AG10803 (cell line): ENCODE results near the gene EPB41L4B.

ENCODE experiments used
- DNase-seq: peaks from one replicate; pipeline ENCODE4 v3.0.0; 2010; ENCODE audit warnings: low read depth
- H3K4me3 ChIP-seq: 2 replicates; pipeline ENCODE4 v1.5.1; 2011; ENCODE audit warnings: mild to moderate bottlenecking, low read length, control low read depth
- TF ChIP-seq, protein P1 (sequence below): conservative IDR thresholded peaks from 2 replicates; pipeline ENCODE4 v1.5.1; 2011; ENCODE audit warnings: mild to moderate bottlenecking, low read length, control low read depth, inconsistent platforms

EPB41L4B gene

DNA sequence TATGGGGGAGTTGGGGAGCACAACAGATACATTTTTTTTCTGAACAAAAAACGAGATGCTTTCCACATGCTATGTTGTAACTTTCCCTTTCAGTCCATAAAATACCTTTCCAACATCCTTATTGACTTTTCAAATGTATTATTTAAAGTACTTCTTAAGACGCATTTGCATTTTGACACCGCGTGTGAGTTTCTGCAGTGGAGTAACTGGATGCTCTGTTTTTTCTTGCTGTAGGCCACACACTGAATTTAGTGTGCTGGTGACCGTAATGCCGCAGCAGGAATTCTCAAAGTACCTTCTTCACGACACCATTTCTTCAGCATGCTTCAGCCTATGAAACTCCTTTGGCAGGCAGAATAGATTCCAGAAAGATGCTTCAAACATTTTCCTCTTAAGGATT is 14.3 kb upstream of the EPB41L4B start:
- no peak overlapping the region for H3K4me3 ChIP-seq
- TF ChIP-seq, protein P1, sequence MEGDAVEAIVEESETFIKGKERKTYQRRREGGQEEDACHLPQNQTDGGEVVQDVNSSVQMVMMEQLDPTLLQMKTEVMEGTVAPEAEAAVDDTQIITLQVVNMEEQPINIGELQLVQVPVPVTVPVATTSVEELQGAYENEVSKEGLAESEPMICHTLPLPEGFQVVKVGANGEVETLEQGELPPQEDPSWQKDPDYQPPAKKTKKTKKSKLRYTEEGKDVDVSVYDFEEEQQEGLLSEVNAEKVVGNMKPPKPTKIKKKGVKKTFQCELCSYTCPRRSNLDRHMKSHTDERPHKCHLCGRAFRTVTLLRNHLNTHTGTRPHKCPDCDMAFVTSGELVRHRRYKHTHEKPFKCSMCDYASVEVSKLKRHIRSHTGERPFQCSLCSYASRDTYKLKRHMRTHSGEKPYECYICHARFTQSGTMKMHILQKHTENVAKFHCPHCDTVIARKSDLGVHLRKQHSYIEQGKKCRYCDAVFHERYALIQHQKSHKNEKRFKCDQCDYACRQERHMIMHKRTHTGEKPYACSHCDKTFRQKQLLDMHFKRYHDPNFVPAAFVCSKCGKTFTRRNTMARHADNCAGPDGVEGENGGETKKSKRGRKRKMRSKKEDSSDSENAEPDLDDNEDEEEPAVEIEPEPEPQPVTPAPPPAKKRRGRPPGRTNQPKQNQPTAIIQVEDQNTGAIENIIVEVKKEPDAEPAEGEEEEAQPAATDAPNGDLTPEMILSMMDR, result no peak
- no peak for DNase-seq

DNA sequence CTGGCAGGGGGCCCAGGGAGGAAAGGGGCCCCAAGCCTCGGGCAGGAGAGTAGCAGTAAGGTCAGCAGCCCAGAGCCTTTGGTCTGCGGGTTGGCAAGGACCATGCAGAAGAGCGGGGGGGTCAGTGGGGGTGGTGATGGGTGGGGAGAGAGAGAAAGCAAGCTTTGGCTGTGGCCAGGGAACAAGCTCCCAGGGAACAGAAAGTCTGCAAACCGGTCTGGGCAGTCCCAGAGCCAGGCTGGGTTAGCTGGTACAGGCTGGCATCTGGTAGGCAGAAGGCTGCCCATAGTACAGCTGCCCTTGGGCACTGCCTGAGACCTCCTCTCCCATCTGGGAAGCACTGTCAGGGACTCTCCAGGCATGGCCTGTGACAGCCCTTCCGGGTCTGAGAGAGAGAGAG is 10.5 kb upstream of the EPB41L4B start:
- TF ChIP-seq, protein P1, result no peak
- H3K4me3 ChIP-seq, result no peak overlapping the region
- DNase-seq, result peak; percentile 29

DNA sequence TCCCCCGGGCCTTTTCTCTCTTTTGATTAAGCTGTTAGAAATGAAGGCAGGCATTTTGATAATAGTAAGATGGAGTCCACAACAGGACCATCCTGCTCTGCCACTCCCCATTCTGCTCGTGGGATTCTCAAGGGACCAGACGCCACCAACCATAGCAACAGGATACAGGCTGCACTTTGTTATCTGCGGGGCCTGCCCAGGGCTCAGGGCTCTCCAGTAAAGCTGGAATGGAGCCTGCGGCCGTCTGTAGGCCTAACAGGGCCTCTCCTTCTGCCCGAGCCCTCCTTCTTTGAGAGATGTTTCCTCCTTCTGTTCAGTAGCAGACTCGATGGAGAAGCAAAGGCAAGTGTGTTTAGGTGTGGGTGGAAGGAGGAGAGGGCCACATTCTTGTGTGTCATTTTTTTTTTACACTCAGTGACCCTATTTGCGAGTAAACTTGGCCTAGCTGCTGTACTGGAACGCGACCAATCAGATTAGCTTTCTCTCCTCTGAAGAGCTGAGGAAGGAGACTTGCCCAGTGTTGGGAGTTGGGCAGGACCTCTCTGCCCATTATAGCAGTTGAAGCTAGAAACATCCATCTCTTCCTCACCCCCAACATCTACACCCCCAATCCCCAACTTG is 8.9 kb upstream of the EPB41L4B start:
- TF ChIP-seq, protein P1, result no peak
- no peak for DNase-seq
- no peak overlapping the region for H3K4me3 ChIP-seq

DNA sequence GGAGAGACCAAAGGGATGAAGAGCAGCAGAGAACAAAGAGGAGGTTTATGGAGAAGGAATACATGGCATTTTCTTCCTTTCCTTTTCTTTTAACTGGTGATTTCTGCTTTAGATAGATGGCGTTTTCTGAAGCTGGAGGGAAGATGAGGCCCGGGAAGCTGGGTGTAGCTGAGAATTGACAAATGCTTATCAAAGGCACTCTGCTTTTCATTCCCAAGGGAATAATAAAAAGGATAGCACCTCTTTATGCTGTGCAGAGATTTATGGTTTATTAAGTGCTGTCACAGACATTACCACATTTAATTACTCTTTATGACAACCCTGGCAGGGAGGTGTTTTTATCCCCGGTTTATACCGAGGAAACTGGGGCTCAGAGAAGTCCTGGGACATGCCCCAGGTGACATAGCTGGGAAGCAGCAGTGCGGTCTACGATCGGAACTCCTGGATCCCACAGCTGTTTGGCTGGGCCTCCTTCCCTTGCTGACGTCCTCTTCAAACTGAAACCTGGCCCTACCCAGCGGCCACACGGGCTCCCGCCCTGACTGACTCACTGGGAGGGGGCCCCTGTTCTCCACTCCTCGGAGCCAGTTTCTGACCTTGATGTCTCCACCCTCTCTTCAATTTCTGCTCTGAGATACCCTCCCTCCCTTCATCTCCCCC is 8.2 kb upstream of the EPB41L4B start:
- peak; percentile 40 for DNase-seq
- TF ChIP-seq, protein P1, result no peak
- H3K4me3 ChIP-seq, result no peak overlapping the region

DNA sequence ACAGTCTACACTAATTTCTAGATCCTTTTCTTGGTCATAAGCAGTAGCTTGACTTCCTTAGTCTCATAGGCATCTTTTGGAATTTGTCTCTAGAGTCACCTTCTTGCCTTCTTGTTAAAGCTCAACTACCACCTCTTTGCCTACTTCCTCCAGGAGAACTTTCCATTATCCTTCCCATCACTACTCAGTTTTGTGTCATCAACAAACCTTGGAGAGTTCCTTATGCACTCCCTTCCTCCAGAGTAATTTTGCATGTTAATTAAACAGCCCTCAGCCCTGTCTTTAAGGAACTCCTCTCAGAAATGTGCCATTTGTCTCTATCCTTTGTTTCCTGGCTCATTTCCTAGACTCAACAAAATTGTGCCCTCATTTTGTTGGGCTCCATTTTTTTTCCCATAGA is 4.2 kb upstream of the EPB41L4B start:
- DNase-seq, result no peak
- no peak overlapping the region for H3K4me3 ChIP-seq
- TF ChIP-seq, protein P1, result no peak

DNA sequence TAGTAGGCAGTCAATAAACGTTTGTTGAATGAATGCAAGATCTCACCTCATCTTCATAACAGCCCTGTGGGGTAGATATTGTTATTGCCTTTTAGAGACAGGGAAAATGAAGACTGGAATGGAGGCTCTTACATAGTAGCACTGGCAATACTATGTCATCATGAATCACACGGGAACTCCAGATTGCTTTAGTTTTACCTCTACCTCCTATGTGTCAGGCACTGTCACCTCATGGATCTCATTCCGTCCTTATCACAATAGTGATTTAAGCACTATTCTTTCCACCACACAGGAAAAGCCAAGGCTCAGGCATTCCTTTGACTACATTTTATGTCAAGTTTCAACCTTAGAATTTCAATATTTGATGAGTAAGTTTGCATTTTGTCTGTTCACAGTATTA is 2.9 kb upstream of the EPB41L4B start:
- TF ChIP-seq, protein P1, result no peak
- DNase-seq, result no peak
- H3K4me3 ChIP-seq, result no peak overlapping the region

DNA sequence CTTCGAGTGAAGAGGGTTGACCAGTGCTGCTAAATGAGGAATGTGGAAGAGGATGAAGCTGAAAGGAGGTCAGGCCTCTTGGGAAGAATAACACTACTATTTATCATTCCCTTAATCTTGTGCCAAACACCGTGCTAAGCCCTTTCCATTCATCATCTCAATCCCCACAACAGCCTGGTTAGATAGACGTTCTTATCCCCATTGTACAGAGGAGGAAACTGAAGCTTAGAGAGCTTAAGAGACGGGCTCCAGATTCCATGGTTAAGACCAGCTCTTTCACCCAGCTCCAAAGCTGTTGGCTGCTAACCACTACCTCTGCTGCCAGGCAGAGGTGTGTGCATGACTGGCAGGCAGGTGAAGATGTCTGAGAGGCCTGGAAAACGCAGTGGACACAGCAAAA is 868 bp upstream of the EPB41L4B start:
- TF ChIP-seq, protein P1, result no peak
- no peak overlapping the region for H3K4me3 ChIP-seq
- no peak for DNase-seq
